ENCODE results near the gene GBE1.

GRCh38 chr3:81442758-81443456 lies 318.5 kb downstream of the GBE1 start:
- TF ChIP-seq ARID4B (CRISPR knock-in tag; IDR thresholded peaks at IDR 0.05; ENCODE audit: borderline replicate concordance) (no peak), ZNF263 (CRISPR knock-in tag; IDR thresholded peaks at IDR 0.05; ENCODE audit: low read depth) (no peak), ZNF232 (CRISPR knock-in tag; IDR thresholded peaks at IDR 0.05) (no peak), CTCF (IDR thresholded peaks at IDR 0.05) (no peak), PRRX2 (CRISPR knock-in tag; IDR thresholded peaks at IDR 0.05) (no peak), NR3C1 (CRISPR knock-in tag; conservative IDR thresholded peaks at IDR 0.05; ENCODE audit: low read depth) (no peak), MAX (CRISPR knock-in tag; IDR thresholded peaks at IDR 0.05) (no peak)
